GM18505 (cell line): Measurements from ENCODE around the gene ARPC5L.

Experiments used
- ATAC-seq: cut with Tn5 transposase; IDR thresholded peaks from one replicate; pipeline ENCODE4 v1.9.1; 2021; ENCODE audit not compliant: unreplicated experiment
- POLR2A ChIP-seq: IDR thresholded peaks from 4 replicates; pipeline ENCODE4 v1.6.1; 2011; ENCODE audit warnings: borderline replicate concordance; ENCODE audit not compliant: insufficient read depth, insufficient read length; ENCODE audit errors: extremely low read depth

ARPC5L gene

DNA sequence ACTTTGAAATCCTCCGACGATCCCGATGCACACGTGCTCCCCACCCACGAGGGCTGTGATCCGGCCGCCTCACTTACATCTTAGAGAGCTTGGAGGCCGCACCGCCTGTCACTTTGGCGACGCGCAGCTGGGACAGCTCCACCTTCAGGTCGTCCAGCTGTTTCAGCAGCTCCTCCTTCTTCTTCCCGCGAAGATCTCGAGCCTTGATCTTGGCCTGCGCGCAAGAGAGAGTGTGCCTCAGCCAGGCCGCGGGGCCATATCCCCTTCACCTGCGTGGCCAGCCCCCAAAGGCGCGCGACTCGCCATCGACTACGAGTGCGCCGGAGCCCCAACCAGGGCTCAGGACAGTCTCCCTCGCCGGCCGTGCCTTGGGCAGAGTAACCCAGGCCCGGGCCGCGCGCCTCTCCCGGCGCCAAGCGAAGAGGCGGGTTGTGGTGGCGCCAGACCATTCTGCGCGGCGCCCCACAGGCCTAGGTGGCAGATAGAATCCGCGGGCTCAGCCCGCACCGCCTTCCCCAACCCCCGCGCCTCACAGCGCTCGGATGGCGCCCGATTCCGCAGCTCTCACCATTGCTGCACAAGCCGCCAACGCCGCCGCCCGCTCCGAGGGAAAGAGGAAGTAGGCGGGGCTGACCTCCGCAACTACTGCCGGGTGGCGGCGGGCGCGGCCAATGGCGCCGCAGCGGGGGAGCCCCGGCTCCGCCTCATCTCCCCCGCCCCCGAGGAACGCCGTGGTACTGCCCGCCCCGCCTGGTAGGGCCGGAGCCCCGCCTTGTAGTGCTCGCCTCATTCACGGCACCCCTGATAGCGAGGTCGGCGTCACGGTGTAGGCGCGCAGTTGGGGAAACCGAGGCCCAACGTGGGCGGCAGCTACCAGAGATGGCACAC is at the start of gene ARPC5L, which contains the start of gene RPL35:
Gene ARPC5L, plus strand, starts transcription at position 789 of the 888 bp plus-strand sequence. CDS start 7,161 bp downstream, outside the sequence.
Gene RPL35, minus strand, starts transcription at position 616 of the 888 bp plus-strand sequence. Its CDS starts 45 bp downstream, at position 571.
- peak; percentile 90 for ATAC-seq
- peak; percentile 94 for TF ChIP-seq POLR2A

DNA sequence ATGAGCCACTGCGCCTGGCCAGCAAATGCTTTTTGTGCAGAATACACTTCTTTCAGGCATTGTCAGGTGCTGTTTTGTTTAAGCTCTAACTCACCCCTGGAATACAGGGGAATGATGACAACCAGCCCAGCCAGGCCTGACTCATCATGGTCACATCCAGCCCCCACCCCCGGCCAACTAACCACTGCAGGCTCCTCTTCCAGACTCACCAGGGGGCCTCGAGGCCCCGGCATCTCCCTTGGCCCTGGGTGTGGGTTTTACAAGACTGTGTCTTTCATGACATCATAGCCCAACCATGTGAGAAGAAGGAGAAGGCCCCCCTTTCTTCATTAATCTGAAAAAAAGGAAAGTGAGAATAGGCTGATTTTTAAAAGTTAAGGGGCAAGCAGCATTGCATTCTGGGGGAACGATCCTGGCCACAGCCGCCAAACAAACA is 49.5 kb upstream of the ARPC5L start:
- no peak for ATAC-seq
- no peak for TF ChIP-seq POLR2A

DNA sequence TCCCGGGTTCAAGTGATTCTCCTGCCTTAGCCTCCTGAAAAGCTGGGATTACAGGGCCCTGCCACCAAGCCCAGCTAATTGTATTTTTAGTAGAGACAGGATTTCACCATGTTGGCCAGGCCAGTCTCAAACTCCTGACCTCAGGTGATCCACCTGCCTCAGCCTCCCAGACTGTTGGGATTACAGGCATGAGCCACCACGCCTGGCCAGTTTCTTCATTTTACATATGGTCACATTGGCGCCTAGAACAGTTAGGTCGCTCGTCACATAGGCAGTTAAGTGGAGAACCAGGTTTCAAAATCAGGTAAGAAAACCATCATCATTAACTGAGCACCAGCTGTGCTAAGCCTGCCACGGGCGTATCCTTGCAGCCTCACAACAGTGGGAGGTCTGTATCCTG is 48.9 kb upstream of the ARPC5L start:
- TF ChIP-seq POLR2A: no peak
- ATAC-seq: no peak

DNA sequence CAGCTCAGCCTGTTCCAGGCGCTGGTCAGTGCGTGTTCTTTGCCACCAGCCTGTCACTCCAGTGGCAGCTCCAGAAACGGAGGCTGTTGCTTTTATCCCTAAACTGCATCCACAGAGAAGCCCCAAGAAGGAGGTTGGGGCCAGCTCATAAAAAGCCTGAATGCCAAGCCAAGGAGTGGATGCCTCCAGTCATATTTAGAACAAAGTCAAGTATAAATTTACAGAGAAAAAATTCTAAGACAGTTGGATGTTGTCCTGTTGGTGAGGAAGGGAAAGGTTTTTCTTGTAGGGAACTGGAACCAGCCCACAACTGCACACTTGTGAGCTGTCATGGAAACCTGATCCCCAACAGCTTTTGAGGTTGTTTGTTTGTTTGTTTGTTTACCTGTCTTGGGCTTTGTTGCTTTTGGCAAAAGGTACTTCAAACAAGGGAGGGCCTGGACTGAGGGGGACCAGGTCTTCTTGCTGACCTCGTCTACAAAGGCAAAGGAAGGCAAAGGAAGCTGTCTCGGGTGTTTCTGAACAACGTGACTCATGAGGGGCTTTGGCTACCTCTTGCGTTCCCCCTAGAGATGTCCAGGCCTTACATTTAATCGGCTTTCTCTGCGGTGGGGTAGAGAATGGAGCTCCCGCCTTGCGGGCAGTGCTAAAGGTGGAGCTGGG is 48.3 kb upstream of the ARPC5L start:
- no peak for ATAC-seq
- TF ChIP-seq POLR2A: no peak

DNA sequence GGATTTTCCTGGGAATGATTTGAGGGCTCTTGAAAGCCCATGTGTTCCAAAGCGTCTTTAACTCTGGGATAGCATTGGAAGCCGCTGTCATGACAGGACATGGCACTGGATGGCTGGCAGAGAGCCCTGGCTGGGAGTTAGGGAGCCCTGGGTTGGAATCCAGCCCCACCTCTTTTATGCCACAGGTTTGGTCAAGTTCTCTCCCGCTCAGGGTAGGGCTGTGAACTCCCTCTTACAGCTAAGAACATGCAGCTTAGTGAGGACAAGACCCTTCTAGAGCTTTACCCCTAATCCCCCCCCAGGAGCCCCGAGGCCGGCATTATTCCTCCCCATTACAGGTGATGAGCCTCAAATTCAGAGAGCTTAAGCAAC is 47.8 kb upstream of the ARPC5L start:
- TF ChIP-seq POLR2A: no peak

DNA sequence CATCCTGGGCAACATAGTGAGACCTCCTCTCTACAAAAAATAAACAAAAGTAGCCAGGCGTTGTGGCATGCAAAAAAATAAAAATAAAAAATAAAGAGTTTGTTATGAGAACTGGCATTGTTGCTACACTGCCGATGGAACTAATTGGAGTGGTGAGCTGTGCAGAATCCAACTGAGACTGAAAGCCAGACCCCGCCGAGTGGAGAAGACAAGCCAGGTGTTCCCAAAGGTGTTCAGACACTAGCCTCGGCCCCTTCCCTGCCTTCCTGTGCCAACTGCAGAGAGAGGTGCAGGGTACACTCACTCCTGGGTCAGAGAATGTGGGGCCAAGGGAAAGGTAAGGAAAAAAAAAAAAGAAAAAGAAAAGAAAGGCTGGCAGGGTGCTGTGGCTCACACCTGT is 46.3 kb upstream of the ARPC5L start:
- TF ChIP-seq POLR2A: no peak
- no peak for ATAC-seq

More for the DNA sequence above, 47.8 kb upstream of the ARPC5L start:
- ATAC-seq: no peak

DNA sequence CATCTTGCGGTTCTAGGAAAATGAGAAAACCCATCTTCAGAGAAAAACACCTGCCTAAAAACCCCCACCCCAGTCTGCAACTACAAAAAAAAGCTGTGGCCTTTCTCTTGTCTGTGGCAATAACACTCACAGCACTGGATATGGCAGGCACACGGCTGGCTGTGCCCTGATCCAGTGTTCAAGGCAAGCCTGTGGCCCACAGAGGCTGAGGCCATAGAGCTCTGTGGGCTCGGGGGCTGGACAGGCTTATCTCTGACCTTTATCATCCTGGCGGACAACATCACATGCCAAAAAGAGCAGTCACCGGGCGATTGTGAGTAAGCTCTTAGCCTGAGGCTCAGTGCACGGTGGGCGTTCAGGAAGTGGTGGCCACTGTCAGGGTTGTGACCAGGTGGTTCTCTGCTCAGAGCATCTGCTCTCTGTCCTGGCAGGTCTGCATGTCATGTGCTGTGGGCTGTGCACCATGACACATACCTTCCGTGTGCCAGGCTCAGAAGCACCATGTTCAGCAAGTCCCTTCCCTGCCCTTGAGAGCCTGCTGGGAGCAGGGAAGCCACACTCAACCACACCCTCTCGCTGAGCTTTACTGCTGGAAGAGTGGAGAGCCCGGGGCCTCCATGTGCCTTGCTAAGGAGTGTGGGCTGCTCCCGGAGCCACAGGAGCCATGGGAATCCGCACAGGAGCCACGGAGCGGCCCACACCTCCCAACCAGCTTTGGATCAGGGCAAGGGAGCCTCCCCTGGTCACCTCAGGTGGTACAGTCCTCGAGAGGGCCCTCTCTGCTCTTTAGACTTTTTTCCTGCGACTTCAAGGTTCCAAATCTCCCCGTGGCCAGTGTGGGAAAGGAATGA is 43.3 kb upstream of the ARPC5L start:
- TF ChIP-seq POLR2A: no peak
- no peak for ATAC-seq

DNA sequence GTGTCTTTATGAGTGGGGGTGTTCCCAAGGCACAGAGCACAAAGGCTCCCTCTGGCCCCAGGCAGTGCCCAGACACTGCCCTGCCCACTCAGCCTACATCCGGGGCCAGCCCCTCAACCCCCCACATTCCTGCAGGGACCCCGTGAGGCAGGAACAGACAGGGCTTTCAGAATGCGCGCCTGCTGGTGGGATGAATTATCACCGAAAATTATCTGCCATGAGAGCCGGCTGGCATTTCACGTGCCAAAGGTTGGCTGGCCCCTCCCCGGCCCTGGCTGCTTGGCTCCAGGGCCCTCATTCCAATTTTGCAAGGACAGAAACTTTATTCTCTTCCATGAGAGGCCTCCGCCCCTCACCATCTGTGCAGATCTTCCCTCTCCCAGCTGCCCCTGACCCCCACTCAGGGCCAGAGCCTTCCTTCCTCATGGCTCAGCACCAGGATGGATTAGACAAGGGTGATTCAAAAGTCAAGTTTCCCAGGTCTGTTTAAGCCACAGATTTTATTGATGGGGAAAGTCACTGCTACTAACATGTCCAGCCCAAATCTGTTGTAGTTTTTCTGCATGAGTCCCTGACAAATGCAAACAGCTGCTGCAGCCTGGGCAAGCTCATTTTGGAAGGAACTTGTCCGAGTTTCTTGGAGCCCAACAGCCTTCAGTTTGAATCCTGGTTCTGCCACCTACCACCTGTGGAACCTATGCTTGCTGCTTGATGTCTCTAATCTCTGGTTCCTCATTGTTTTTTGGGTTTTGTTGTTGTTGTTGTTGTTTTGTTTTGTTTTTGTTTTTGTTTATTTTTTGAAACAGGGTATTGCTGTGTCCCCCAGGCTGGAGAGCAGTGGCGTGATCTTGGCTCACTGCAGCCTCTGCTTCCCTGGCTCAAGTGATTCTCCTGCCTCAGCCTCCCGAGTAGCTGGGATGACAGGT is 41.0 kb upstream of the ARPC5L start:
- no peak for ATAC-seq
- no peak for TF ChIP-seq POLR2A

DNA sequence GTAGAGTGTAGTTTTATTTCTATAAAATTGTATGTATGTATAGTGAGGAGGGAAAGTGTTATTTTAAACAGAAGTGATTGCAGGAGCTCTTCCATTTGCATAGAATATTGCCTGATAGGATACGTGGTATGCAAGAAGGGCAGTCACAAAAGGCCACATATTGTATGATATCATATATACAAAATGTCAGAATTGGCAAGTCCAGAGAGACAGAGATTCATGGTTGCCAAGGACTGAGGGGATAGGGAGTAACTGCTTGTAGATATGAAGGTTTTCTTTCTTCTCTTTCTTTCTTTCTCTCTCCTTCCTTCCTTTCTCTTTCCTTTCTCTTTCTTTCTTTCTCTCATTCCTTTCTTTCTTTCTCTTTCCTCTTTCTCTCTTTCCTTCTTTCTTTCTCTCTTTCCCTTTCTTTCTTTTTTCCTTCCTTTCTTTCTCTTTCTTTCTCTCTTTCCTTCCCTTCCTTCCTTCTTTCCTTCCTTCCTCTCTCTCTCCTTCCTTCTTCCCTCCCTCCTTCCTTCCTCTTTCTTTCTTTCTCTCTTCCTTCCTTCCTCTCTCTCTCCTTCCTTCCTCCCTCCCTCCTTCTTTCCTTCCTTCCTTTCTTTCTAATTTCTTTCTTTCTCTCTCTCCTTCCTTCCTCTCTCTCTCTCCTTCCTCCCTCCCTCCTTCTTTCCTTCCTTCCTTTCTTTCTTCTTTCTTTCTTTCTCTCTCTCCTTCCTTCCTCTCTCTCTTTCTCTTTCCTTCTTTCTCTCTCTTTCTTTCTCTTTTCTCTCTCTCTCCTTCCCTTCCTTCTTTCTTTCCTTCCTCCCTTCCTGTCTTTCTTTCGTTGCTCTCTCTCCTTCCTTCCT is 33.2 kb upstream of the ARPC5L start:
- ATAC-seq: no peak
- no peak for TF ChIP-seq POLR2A

DNA sequence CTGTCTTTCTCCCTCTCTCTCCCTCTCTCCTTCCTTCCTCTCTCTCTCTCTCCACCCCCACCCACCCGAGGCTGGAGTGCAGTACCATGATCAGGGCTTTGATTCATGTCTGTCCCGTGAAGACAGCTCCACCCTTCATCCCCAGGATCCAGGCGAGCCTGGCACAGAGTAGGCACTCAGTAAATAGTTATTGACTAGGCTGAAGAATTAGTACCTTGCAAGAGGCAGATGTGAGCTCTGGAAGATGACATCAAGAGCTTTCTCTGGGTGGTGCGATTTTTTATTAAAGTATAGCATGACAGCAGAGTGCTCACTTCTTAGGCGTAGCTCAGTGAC is 32.6 kb upstream of the ARPC5L start:
- TF ChIP-seq POLR2A: no peak
- ATAC-seq: no peak

DNA sequence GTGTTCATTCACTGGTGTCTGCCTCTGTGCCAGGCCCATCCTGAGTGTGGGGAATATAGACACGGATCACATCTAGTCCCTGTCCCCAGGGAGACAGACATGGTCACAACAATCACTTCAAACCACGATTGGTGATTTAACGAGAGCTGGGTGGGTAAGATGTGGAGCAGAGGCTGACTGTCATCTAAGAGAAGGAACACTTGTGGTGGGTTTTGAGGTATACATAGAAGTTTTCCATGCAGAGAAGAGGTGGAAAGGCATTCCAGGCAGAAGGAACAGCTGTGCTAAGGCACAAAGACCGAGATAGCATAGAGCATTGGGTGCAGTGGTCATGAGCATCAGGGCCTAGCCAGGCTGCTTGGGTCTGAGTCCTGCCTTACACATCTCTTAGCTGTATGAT is 31.3 kb upstream of the ARPC5L start:
- no peak for ATAC-seq

More for the DNA sequence above, 31.3 kb upstream of the ARPC5L start:
- no peak for TF ChIP-seq POLR2A
